Erythroblast (primary cell): ENCODE results near the gene UBE3D.

Experiments used
- GATA1 ChIP-seq: IDR thresholded peaks from 2 replicates; pipeline ENCODE4 v1.6.1; 2011; ENCODE audit warnings: low read depth, mild to moderate bottlenecking, control low read depth, low read length, moderate library complexity
- POLR2A ChIP-seq: IDR thresholded peaks from 2 replicates; pipeline ENCODE4 v1.6.1; 2011; ENCODE audit warnings: mild to moderate bottlenecking, low read length

- no peak for TF ChIP-seq POLR2A
- TF ChIP-seq GATA1 = no peak
Measured at GRCh38 chr6:83051377-83052172, 14.1 kb downstream of the UBE3D start.
